GM12878 (cell line): ENCODE measurements around the gene ATP6V1G2. TPM values are rescaled to one million over a fixed set of nuclear protein-coding genes. Genes with fewer than 3 reads are reported as not detected.

Experiments
- ATAC-seq: fragments of 200-7000 bp; cut with Tn5 transposase; 3 replicates; pipeline ENCODE4 v1.9.1; 2020; ENCODE audit warnings: mild to moderate bottlenecking, moderate library complexity
- BruUV-seq: library from RNA; stranded (reverse); fragments of 400-500 nt; replicated peaks from 2 replicates; lab custom pipeline; 2021; lab: Mats Ljungman, UMichigan
- CTCF ChIA-PET: fragments of 300-600 bp; sonication (Branson Sonifier 250); formaldehyde crosslinking; extraction: SDS; loops from one replicate; lab custom pipeline; 2021; ENCODE audit warnings: inconsistent platforms; lab: Yijun Ruan, JAX
- POLR2A ChIA-PET: fragments of 350-600 bp; formaldehyde crosslinking; extraction: SDS; loops from one replicate; lab custom pipeline; 2021; ENCODE audit warnings: inconsistent platforms; lab: Charles Lee
- RAD21 ChIA-PET: fragments of 300-600 bp; sonication (Branson Sonifier 250); formaldehyde crosslinking; loops from one replicate; lab custom pipeline; 2023; ENCODE audit warnings: antibody characterized with exemption; ENCODE audit not compliant: unreplicated experiment; lab: Charles Lee
- SMC1A ChIA-PET: fragments of 300-600 bp; sonication (Branson Sonifier 250); formaldehyde crosslinking; loops from one replicate; lab custom pipeline; 2023; ENCODE audit not compliant: unreplicated experiment, uncharacterized antibody; lab: Charles Lee
- DNase-seq: peaks from one replicate; pipeline ENCODE4 v3.0.0-alpha.2; 2011; ENCODE audit warnings: low read depth, low spot score
- FAIRE-seq: peaks from 3 replicates; lab custom pipeline; 2011; peaks lifted over from hg19 to GRCh38; lab: Jason Lieb, UNC
- H2AFZ ChIP-seq: 2 replicates; pipeline ENCODE4 v1.6.0; 2011; ENCODE audit warnings: low read depth, low read length, control low read depth; ENCODE audit not compliant: control insufficient read depth
- H3K27ac ChIP-seq: 2 replicates; pipeline ENCODE4 v1.5.1; 2011; ENCODE audit warnings: control low read depth; ENCODE audit not compliant: control insufficient read depth, insufficient read depth
- H3K27me3 ChIP-seq, 2 experiments: replicated peaks in 1 of 2; 2 replicates each; pipeline versions ENCODE4 v1.6.0 to v1.6.1; 2011; ENCODE audit warnings: low read length in 1 of 2; ENCODE audit not compliant: control insufficient read depth in 2 of 2, insufficient read depth in 2 of 2
- H3K36me3 ChIP-seq, 2 experiments: 2 replicates each; pipeline ENCODE4 v1.5.1; 2011; ENCODE audit warnings: low read length in 1 of 2; ENCODE audit not compliant: control insufficient read depth in 2 of 2, insufficient read depth in 2 of 2
- H3K4me1 ChIP-seq: 2 replicates; pipeline ENCODE4 v1.6.1; 2011; ENCODE audit warnings: mild to moderate bottlenecking, low read length, moderate library complexity, mixed read lengths; ENCODE audit not compliant: control insufficient read depth, insufficient read depth
- H3K4me2 ChIP-seq: 2 replicates; pipeline ENCODE4 v1.6.0; 2011; ENCODE audit warnings: control low read depth; ENCODE audit not compliant: control insufficient read depth, insufficient read depth
- H3K4me3 ChIP-seq: fragments of 200-600 bp; sonication (generic); 2 replicates; pipeline ENCODE4 v1.5.1; 2016
- H3K79me2 ChIP-seq: 2 replicates; pipeline ENCODE4 v1.6.0; 2011; ENCODE audit warnings: low read length; ENCODE audit not compliant: control insufficient read depth, insufficient read depth
- H3K9ac ChIP-seq: 2 replicates; pipeline ENCODE4 v1.8.0; 2011; ENCODE audit warnings: low read length, control low read depth, mixed read lengths; ENCODE audit not compliant: control insufficient read depth, insufficient read depth
- H3K9me3 ChIP-seq: replicated peaks from 3 replicates; pipeline ENCODE4 v1.5.1; 2011; ENCODE audit warnings: mild to moderate bottlenecking, low read length; ENCODE audit not compliant: control insufficient read depth, insufficient read depth
- H4K20me1 ChIP-seq: 2 replicates; pipeline ENCODE4 v1.6.0; 2011; ENCODE audit not compliant: control insufficient read depth, insufficient read depth
- FOS ChIP-seq: IDR thresholded peaks from 3 replicates; pipeline ENCODE4 v1.6.1; 2011; ENCODE audit warnings: borderline replicate concordance; ENCODE audit not compliant: insufficient read length; ENCODE audit errors: extremely low read depth
- FOXK2 ChIP-seq: fragments of 450-650 bp; IDR thresholded peaks from 2 replicates; pipeline ENCODE4 v1.6.1; 2017; ENCODE audit warnings: mild to moderate bottlenecking, moderate library complexity
- HDAC6 ChIP-seq: fragments of 200-600 bp; sonication (generic); IDR thresholded peaks from one replicate; pipeline ENCODE4 v1.8.0; 2017; ENCODE audit warnings: antibody characterized with exemption; ENCODE audit not compliant: unreplicated experiment
- HDGF ChIP-seq: fragments of 450-650 bp; IDR thresholded peaks from 2 replicates; pipeline ENCODE4 v1.6.1; 2016; ENCODE audit warnings: antibody characterized with exemption
- HSF1 ChIP-seq: fragments of 150-350 bp; IDR thresholded peaks from 2 replicates; pipeline ENCODE4 v1.6.1; 2014; ENCODE audit warnings: mild to moderate bottlenecking, low read depth, low read length
- IKZF1 ChIP-seq: fragments of 450-650 bp; conservative IDR thresholded peaks from 2 replicates; pipeline ENCODE4 v1.6.1; 2017; ENCODE audit warnings: antibody characterized with exemption, mild to moderate bottlenecking
- KLF5 ChIP-seq: fragments of 450-650 bp; IDR thresholded peaks from 2 replicates; pipeline ENCODE4 v1.6.1; 2014; ENCODE audit warnings: mild to moderate bottlenecking; ENCODE audit not compliant: partially characterized antibody
- LARP7 ChIP-seq: fragments of 450-650 bp; IDR thresholded peaks from 2 replicates; pipeline ENCODE4 v1.6.1; 2017; ENCODE audit warnings: mild to moderate bottlenecking
- MYB ChIP-seq: fragments of 150-350 bp; IDR thresholded peaks from 2 replicates; pipeline ENCODE4 v1.6.1; 2014; ENCODE audit warnings: mild to moderate bottlenecking, low read depth, low read length, borderline replicate concordance
- NBN ChIP-seq: fragments of 450-650 bp; IDR thresholded peaks from 2 replicates; pipeline ENCODE4 v1.6.1; 2016
- NFIC ChIP-seq: IDR thresholded peaks from 2 replicates; pipeline ENCODE4 v1.6.1; 2012; ENCODE audit warnings: low read depth, mild to moderate bottlenecking, inconsistent platforms, low read length, moderate library complexity
- NFYB ChIP-seq: IDR thresholded peaks from 2 replicates; pipeline ENCODE4 v1.6.1; 2011; ENCODE audit warnings: low read depth, mild to moderate bottlenecking, low read length, improper control_type of control experiment, moderate library complexity; ENCODE audit not compliant: insufficient read depth
- NR2C2 ChIP-seq: IDR thresholded peaks from 2 replicates; pipeline ENCODE4 v1.6.1; 2011; ENCODE audit warnings: borderline replicate concordance, low read depth; ENCODE audit not compliant: control insufficient read depth, insufficient read length
- POU2F2 ChIP-seq: IDR thresholded peaks from 3 replicates; pipeline ENCODE4 v1.6.1; 2011; ENCODE audit warnings: low read depth, mild to moderate bottlenecking, low read length, borderline replicate concordance
- WRNIP1 ChIP-seq: IDR thresholded peaks from 2 replicates; pipeline ENCODE4 v1.6.1; 2011; ENCODE audit warnings: low read depth, low read length, improper control_type of control experiment, borderline replicate concordance
- YBX1 ChIP-seq: fragments of 450-650 bp; IDR thresholded peaks from 2 replicates; pipeline ENCODE4 v1.6.1; 2016; ENCODE audit warnings: antibody characterized with exemption
- ZNF622 ChIP-seq: fragments of 450-650 bp; IDR thresholded peaks from 2 replicates; pipeline ENCODE4 v1.6.1; 2017; ENCODE audit warnings: mild to moderate bottlenecking, inconsistent platforms
- WGBS: methylation state at CpG from one replicate; pipeline ENCODE4 v1.1.6; 2016; ENCODE audit warnings: low lambda C conversion rate; ENCODE audit not compliant: insufficient replicate concordance, insufficient coverage; ENCODE audit errors: missing lambda C conversion rate; 5-methylcytosine and 5-hydroxymethylcytosine counted together
- in situ Hi-C: fragments of 300-500 bp; cut with MboI; formaldehyde crosslinking; loops from 9 replicates; pipeline ENCODE4 v1.14.3; 2018; ENCODE audit warnings: mixed read lengths
- intact Hi-C: fragments of 100-400 bp; cut with micrococcal nuclease; formaldehyde crosslinking; loops from one replicate; pipeline ENCODE4 v1.14.2; 2022; ENCODE audit not compliant: unreplicated experiment
- polyA plus RNA-seq, 11 experiments: library from polyadenylated mRNA; depleted of rRNA in 4 of 11; unstranded in 6 of 11; stranded (reverse) in 5 of 11; fragments of >200 nt; fragmentation: Nextera tagmentation in 4 of 11; fragmentation: Illumina TruSeq in 1 of 11; extraction: Ambion mirVana in 4 of 11; extraction: Trizol in 1 of 11; gene quantifications; 1 replicate in 1 of 11; 2 replicates in 10 of 11; pipeline versions ENCODE4 v1.2.1 to v1.2.3, GENCODE V29; 2011 to 2016; ENCODE audit warnings: inconsistent platforms in 2 of 11, missing spikeins in 2 of 11, low read depth in 1 of 11
- total RNA-seq, 4 experiments: library from RNA; depleted of rRNA in 3 of 4; stranded (reverse); fragments of >200 nt in 3 of 4; fragmentation: Illumina TruSeq in 1 of 4; extraction: Trizol in 1 of 4; gene quantifications; 2 replicates each; pipeline versions ENCODE4 v1.2.1 to v1.2.3, GENCODE V29; 2013 to 2021
- TF ChIP-seq, protein P1 (sequence below): IDR thresholded peaks from 2 replicates; pipeline ENCODE4 v1.6.1; 2012; ENCODE audit warnings: low read depth, low read length, improper control_type of control experiment
- TF ChIP-seq, protein P2 (sequence below): fragments of 450-650 bp; IDR thresholded peaks from 2 replicates; pipeline ENCODE4 v1.6.1; 2017; ENCODE audit warnings: low read depth, mild to moderate bottlenecking, moderate library complexity

The ATP6V1G2 gene
- total and polyA plus RNA-seq, 10 of the 15 experiments (the other 5 are each of a cell fraction or from before 2014, with no cell fraction given) = 0.45 to 8.9 (median 2.8) TPM

GRCh38 chr6:31567531-31568370 lies 21.3 kb upstream of the ATP6V1G2 start:
- Histone ChIP-seq H3K9me3 (no peaks in the 10 kb centered on the region), H4K20me1 (no peaks in the 10 kb centered on the region), H3K4me3 (peak overlapping the region; percentile 8; the same call in 1 of the 2 replicates), H3K36me3 (0 out of 4 replicates have a peak, but pooled peaks cover 0 to 4% of the 10 kb centered on the region in 2 experiments), H3K79me2 (peaks cover 20% of the 10 kb centered on the region), H2AFZ (no peak overlapping the region), H3K27ac (peak overlapping the region; percentile 90), H3K4me1 (peaks cover 64% of the 10 kb centered on the region), H3K4me2 (peak overlapping the region; percentile 82), H3K27me3 (no peaks in the 10 kb centered on the region), H3K9ac (peak overlapping the region; percentile 52; the same call in 1 of the 2 replicates)
- no peak for FAIRE-seq
- DNase-seq = no peak
- in situ Hi-C loops = loop anchor here (25.0 kb wide), 2 partner anchors 1045 to 1395 kb away; partner anchors contain the start of genes BRD2 and HLA-DMA
- intact Hi-C loops = loop anchor here (1.0 kb wide), 1 partner anchor 7 kb away; no protein-coding TSS in a partner anchor
- CTCF ChIA-PET = interaction anchor here (3.2 to 34.8 kb wide), 3 partner anchors 10 to 20 kb away, joined by 34 to 2098 read pairs (median 38); partner anchors contain the start of genes LST1, LTB, NCR3 and TNF
- TSS peak; percentile 38 for BruUV-seq
- WGBS = 14% methylated on average over 6 of the region's 9 CpGs
- SMC1A ChIA-PET = interaction anchor here (1.0 to 45.5 kb wide), 4 partner anchors 13 to 75 kb away, joined by 3 to 1989 read pairs (median 996); partner anchors contain the start of genes ATP6V1G2, DDX39B, LST1 and LTA
- POLR2A ChIA-PET = interaction anchor here (0.5 to 15.1 kb wide), 9 partner anchors 9 to 264 kb away, joined by 3 to 222 read pairs (median 6); partner anchors contain the start of genes ATP6V1G2, LST1, LTB and NCR3
- RAD21 ChIA-PET = interaction anchor here (0.9 to 5.5 kb wide), 10 partner anchors 8 to 295 kb away, joined by 3 to 62 read pairs (median 6); partner anchors contain the start of genes LTB and NEU1
- peak; percentile 61 for ATAC-seq
- no peak for TF ChIP-seq NFYB
- TF ChIP-seq FOS = no peak
- no peak for TF ChIP-seq KLF5
- no peak for TF ChIP-seq NR2C2
- TF ChIP-seq WRNIP1 = no peak
- TF ChIP-seq, protein P1, sequence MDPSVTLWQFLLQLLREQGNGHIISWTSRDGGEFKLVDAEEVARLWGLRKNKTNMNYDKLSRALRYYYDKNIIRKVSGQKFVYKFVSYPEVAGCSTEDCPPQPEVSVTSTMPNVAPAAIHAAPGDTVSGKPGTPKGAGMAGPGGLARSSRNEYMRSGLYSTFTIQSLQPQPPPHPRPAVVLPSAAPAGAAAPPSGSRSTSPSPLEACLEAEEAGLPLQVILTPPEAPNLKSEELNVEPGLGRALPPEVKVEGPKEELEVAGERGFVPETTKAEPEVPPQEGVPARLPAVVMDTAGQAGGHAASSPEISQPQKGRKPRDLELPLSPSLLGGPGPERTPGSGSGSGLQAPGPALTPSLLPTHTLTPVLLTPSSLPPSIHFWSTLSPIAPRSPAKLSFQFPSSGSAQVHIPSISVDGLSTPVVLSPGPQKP = no peak
- TF ChIP-seq, protein P2, sequence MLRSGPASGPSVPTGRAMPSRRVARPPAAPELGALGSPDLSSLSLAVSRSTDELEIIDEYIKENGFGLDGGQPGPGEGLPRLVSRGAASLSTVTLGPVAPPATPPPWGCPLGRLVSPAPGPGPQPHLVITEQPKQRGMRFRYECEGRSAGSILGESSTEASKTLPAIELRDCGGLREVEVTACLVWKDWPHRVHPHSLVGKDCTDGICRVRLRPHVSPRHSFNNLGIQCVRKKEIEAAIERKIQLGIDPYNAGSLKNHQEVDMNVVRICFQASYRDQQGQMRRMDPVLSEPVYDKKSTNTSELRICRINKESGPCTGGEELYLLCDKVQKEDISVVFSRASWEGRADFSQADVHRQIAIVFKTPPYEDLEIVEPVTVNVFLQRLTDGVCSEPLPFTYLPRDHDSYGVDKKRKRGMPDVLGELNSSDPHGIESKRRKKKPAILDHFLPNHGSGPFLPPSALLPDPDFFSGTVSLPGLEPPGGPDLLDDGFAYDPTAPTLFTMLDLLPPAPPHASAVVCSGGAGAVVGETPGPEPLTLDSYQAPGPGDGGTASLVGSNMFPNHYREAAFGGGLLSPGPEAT = no peak
- TF ChIP-seq HDGF = peak; percentile 82
- 0 out of 2 replicates have a peak, but pooled peaks have one; percentile 12 for TF ChIP-seq IKZF1
- no peak for TF ChIP-seq NFIC
- no peak for TF ChIP-seq FOXK2
- TF ChIP-seq HSF1 = no peak
- peak; percentile 78; the same call in 1 of the 2 replicates for TF ChIP-seq NBN
- no peak for TF ChIP-seq LARP7
- TF ChIP-seq MYB = no peak
- no peak for TF ChIP-seq YBX1
- peak; percentile 26; the same call in 1 of the 3 replicates for TF ChIP-seq POU2F2
- TF ChIP-seq ZNF622 = no peak
- no peak for TF ChIP-seq HDAC6
